ENCODE results near the gene UQCC2. TPM values are rescaled to one million over a fixed set of nuclear protein-coding genes. Genes with fewer than 3 reads are reported as not detected.
A peak's percentile ranks its signal among the peaks of the same experiment; 100 is the strongest.

Gene UQCC2
- total RNA-seq, 1 donor from 2014 or later: 68.9 TPM

DNA sequence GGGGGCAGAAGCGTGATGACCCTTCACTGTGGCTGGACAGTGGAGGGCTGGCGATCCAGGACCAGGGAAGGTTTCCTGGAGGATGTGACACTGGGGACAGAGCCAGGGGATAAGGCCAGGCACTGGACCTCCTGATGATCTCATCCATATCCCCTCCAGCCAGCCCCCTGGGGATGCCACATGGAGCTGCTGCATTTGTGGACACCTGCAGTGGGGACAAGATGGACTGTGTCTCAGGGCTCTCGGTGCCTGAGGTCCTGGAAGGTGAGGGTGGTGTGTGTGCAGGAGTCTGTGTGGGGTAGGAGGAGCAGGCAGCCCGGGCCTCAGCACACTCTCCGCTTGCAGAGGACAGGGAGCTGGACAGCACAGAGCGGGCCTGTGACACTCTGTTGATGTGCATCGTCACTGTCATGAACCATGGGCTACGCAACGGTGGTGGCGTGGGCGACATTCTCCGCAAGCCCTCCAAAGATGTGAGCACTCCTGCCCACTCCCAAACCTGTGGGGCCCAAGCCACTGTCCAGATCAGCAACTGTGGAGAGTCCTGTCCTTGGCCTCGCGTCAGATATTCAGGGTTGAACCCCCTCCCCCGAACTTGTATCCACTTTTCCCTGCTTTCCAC is 19.9 kb downstream of the UQCC2 start:
- peak overlapping the region; percentile 50 for H3K27ac Mint-ChIP-seq (ENCODE audit: unreplicated experiment)
- H3K4me3 Mint-ChIP-seq (ENCODE audit: unreplicated experiment): no peak overlapping the region
- H3K27me3 Mint-ChIP-seq (ENCODE audit: unreplicated experiment): no peaks in the 10 kb centered on the region

DNA sequence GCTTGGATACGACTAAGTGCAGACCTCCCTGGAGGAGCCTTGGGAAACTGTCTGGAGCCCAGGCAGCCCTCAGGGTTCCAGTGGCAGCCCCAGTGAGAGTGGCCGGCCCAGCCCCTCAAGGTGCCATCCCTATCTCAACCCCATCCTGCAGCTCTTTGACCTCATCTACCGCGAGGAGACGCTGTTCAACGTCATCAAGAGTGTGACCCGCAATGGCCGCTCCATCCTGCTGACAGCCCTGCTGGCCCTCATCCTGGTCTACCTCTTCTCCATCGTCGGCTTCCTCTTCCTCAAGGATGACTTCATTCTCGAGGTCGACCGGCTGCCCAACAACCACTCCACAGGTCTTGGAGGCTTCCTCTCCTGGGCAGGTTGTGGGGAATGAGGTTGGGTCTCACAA is 20.7 kb downstream of the UQCC2 start:
- no peak overlapping the region for H3K4me3 Mint-ChIP-seq (ENCODE audit: unreplicated experiment)
- peaks cover 20% of the 10 kb centered on the region for H3K36me3 Mint-ChIP-seq (ENCODE audit: unreplicated experiment)
- no peaks in the 10 kb centered on the region for H3K9me3 Mint-ChIP-seq (ENCODE audit: unreplicated experiment)
- no peaks in the 10 kb centered on the region for H3K27me3 Mint-ChIP-seq (ENCODE audit: unreplicated experiment)
- TF ChIP-seq, protein P1, sequence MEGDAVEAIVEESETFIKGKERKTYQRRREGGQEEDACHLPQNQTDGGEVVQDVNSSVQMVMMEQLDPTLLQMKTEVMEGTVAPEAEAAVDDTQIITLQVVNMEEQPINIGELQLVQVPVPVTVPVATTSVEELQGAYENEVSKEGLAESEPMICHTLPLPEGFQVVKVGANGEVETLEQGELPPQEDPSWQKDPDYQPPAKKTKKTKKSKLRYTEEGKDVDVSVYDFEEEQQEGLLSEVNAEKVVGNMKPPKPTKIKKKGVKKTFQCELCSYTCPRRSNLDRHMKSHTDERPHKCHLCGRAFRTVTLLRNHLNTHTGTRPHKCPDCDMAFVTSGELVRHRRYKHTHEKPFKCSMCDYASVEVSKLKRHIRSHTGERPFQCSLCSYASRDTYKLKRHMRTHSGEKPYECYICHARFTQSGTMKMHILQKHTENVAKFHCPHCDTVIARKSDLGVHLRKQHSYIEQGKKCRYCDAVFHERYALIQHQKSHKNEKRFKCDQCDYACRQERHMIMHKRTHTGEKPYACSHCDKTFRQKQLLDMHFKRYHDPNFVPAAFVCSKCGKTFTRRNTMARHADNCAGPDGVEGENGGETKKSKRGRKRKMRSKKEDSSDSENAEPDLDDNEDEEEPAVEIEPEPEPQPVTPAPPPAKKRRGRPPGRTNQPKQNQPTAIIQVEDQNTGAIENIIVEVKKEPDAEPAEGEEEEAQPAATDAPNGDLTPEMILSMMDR (IDR thresholded peaks at IDR 0.05): no peak
- peaks cover 43% of the 10 kb centered on the region for H3K4me1 Mint-ChIP-seq (ENCODE audit: unreplicated experiment)
- no peak overlapping the region for H3K27ac Mint-ChIP-seq (ENCODE audit: unreplicated experiment)
- DNase-seq (ENCODE audit: extremely low spot score, unreplicated experiment): no peak

More for the DNA sequence above, 19.9 kb downstream of the UQCC2 start:
- H3K9me3 Mint-ChIP-seq (ENCODE audit: unreplicated experiment): no peaks in the 10 kb centered on the region
- TF ChIP-seq, protein P1 (IDR thresholded peaks at IDR 0.05): no peak
- peaks cover 26% of the 10 kb centered on the region for H3K36me3 Mint-ChIP-seq (ENCODE audit: unreplicated experiment)
- H3K4me1 Mint-ChIP-seq (ENCODE audit: unreplicated experiment): peaks cover 51% of the 10 kb centered on the region
- no peak for DNase-seq (ENCODE audit: extremely low spot score, unreplicated experiment)

DNA sequence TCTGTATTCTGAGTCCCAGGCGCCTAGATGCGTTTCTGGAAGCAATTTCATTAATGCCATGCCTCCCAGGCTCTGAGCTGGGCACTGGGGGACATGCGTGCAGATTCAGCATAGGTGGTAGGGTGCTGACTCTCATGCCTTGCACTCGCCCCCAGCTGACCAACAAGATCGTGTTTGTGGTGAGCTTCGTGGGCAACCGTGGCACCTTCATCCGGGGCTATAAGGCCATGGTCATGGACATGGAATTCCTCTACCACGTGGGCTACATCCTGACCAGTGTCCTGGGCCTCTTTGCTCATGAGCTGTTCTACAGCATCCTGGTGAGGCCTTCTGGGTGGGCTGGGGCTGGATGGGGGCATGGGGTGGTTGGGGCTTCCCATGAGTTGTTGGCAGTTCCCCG is 21.6 kb downstream of the UQCC2 start:
- Mint-ChIP-seq H3K36me3 (ENCODE audit: unreplicated experiment) (peaks cover 22% of the 10 kb centered on the region), H3K4me1 (ENCODE audit: unreplicated experiment) (peaks cover 37% of the 10 kb centered on the region), H3K4me3 (ENCODE audit: unreplicated experiment) (no peak overlapping the region), H3K27me3 (ENCODE audit: unreplicated experiment) (no peaks in the 10 kb centered on the region), H3K27ac (ENCODE audit: unreplicated experiment) (no peak overlapping the region), H3K9me3 (ENCODE audit: unreplicated experiment) (no peaks in the 10 kb centered on the region)
- TF ChIP-seq, protein P1 (IDR thresholded peaks at IDR 0.05): no peak
- no peak for DNase-seq (ENCODE audit: extremely low spot score, unreplicated experiment)

GRCh38 chr6:33689148-33689494 is 22.4 kb downstream of the UQCC2 start:
- TF ChIP-seq, protein P1 (IDR thresholded peaks at IDR 0.05): no peak
- peaks cover 27% of the 10 kb centered on the region for H3K36me3 Mint-ChIP-seq (ENCODE audit: unreplicated experiment)
- H3K4me1 Mint-ChIP-seq (ENCODE audit: unreplicated experiment): peaks cover 29% of the 10 kb centered on the region
- H3K4me3 Mint-ChIP-seq (ENCODE audit: unreplicated experiment): no peak overlapping the region
- no peaks in the 10 kb centered on the region for H3K9me3 Mint-ChIP-seq (ENCODE audit: unreplicated experiment)
- no peaks in the 10 kb centered on the region for H3K27me3 Mint-ChIP-seq (ENCODE audit: unreplicated experiment)
- no peak for DNase-seq (ENCODE audit: extremely low spot score, unreplicated experiment)
- H3K27ac Mint-ChIP-seq (ENCODE audit: unreplicated experiment): no peak overlapping the region

GRCh38 chr6:33688451-33689147 is 22.9 kb downstream of the UQCC2 start:
- TF ChIP-seq, protein P1 (IDR thresholded peaks at IDR 0.05): no peak
- Mint-ChIP-seq H3K9me3 (ENCODE audit: unreplicated experiment) (no peaks in the 10 kb centered on the region), H3K4me3 (ENCODE audit: unreplicated experiment) (no peak overlapping the region), H3K36me3 (ENCODE audit: unreplicated experiment) (peaks cover 27% of the 10 kb centered on the region), H3K27me3 (ENCODE audit: unreplicated experiment) (no peaks in the 10 kb centered on the region), H3K4me1 (ENCODE audit: unreplicated experiment) (peaks cover 27% of the 10 kb centered on the region), H3K27ac (ENCODE audit: unreplicated experiment) (no peak overlapping the region)
- no peak for DNase-seq (ENCODE audit: extremely low spot score, unreplicated experiment)
